Mucosa of descending colon (tissue), 3 donors: ENCODE data around the gene TPST1. TPM values are rescaled to one million over a fixed set of nuclear protein-coding genes. Genes with fewer than 3 reads are reported as not detected.

ENCODE experiments used
- ATAC-seq: fragments of 200-7000 bp; cut with Tn5 transposase; one replicate; pipeline ENCODE4 v1.9.1; 2020; ENCODE audit warnings: mild to moderate bottlenecking, moderate library complexity
- DNase-seq, 3 donors: peaks; one replicate each; pipeline ENCODE4 v3.0.0-alpha.2; 2020
- H3K36me3 ChIP-seq: fragments of 200-600 bp; one replicate; pipeline ENCODE4 v1.8.0; 2021; ENCODE audit warnings: low read depth, mild to moderate bottlenecking
- H3K4me1 ChIP-seq: fragments of 200-600 bp; one replicate; pipeline ENCODE4 v1.8.0; 2021; ENCODE audit warnings: low read depth, mild to moderate bottlenecking
- H3K4me3 ChIP-seq: fragments of 200-600 bp; one replicate; pipeline ENCODE4 v1.8.0; 2021; ENCODE audit warnings: mild to moderate bottlenecking
- H3K9me3 ChIP-seq: fragments of 200-600 bp; one replicate; pipeline ENCODE4 v1.8.0; 2021; ENCODE audit warnings: mild to moderate bottlenecking
- intact Hi-C, 2 donors: fragments of 100-400 bp; cut with DNase I in 1 of 2; cut with micrococcal nuclease in 1 of 2; formaldehyde crosslinking; loops; one replicate each; pipeline versions ENCODE4 v1.11.0 to v1.11.1; 2022; cut with DNase I, micrococcal nuclease
- total RNA-seq, 3 donors: library from RNA; stranded (reverse); fragmentation: NEBNext Ultra II Directional in 2 of 3; extraction: Animal tissue kit (Norgen Biotek cat#: 25700) in 2 of 3; gene quantifications; one replicate each; pipeline versions ENCODE4 v1.2.1 to v1.2.4, GENCODE V29; 2021 to 2023
- TF ChIP-seq, protein P1 (sequence below): fragments of 200-600 bp; IDR thresholded peaks from one replicate; pipeline ENCODE4 v1.8.0; 2022; ENCODE audit warnings: antibody characterized with exemption, mild to moderate bottlenecking
- donor health status: DM: no; HTN: no; CAD: no; lungs with moderate emphysema.
- donor health status: DM: no; HTN: no; CAD: no.
- donor health status: DM: no; HTN: yes; CAD: no.

The TPST1 gene
- total RNA-seq, 3 donors from 2014 or later, result 3.5 to 15.0 (median 8.5) TPM

DNA sequence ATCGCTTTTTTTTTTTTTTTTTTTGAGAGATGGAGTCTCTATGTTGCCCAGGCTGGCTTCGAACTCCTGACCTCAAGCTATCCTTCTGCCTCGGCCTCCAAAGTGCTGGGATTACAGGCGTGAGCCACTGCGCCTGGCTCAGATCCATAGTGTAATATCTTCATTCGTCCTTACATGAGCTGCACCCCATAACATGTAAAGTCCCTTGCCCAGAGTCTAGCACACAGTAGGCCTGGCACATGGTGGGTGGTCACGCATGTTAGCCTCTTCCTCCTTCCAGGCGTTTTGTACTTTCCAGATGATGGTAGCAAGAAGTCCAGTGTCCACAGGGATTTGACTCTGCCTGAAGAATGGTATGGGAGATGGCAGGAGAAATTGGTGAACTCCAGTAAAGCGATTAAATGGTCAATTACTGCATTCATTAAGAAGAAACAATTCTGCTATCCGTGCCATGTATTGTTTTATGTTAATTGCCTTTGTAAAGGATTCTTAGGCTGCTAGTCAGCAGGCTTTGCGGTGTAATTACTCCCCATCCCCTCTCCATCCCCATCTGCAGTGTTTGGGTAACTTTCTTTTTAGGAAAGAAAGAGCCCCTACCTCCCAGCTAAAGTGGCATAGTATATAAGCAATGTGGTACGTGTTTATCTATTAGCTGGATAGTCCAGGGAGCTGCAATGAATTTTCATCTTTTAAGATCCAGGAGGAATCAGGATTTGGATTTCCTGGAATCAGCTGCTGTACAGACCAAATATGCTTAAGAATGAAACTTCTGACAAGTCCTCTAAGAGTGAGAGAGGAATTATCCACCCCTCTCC, 1.2 kb downstream of the TPST1 start:
- DNase-seq (no peak), ATAC-seq (no peak)
- peaks cover 4% of the 10 kb centered on the region for H3K4me1 ChIP-seq
- TF ChIP-seq, protein P1, sequence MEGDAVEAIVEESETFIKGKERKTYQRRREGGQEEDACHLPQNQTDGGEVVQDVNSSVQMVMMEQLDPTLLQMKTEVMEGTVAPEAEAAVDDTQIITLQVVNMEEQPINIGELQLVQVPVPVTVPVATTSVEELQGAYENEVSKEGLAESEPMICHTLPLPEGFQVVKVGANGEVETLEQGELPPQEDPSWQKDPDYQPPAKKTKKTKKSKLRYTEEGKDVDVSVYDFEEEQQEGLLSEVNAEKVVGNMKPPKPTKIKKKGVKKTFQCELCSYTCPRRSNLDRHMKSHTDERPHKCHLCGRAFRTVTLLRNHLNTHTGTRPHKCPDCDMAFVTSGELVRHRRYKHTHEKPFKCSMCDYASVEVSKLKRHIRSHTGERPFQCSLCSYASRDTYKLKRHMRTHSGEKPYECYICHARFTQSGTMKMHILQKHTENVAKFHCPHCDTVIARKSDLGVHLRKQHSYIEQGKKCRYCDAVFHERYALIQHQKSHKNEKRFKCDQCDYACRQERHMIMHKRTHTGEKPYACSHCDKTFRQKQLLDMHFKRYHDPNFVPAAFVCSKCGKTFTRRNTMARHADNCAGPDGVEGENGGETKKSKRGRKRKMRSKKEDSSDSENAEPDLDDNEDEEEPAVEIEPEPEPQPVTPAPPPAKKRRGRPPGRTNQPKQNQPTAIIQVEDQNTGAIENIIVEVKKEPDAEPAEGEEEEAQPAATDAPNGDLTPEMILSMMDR, result no peak
- H3K36me3 ChIP-seq, result no peaks in the 10 kb centered on the region
- H3K4me3 ChIP-seq, result peak overlapping the region; percentile 70
- intact Hi-C loops, result no loop called here
- no peaks in the 10 kb centered on the region for H3K9me3 ChIP-seq

DNA sequence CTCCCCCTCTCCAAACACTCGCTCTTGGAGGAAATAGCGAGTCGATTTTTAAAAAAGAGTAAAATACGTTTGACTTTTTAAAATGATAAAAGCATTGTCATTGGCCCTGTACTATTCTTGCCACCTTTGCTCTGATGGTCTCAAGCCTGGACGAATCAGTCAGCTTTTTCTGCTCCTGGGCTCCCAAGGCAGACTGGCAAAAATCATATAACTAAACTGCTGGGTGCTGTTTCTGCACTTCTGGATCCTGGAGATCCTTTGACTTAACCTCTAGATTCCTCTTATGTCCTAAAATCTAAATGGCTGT, 1.8 kb downstream of the TPST1 start:
- intact Hi-C loops, result no loop called here
- ATAC-seq (no peak), DNase-seq (no peak)
- TF ChIP-seq, protein P1, result no peak
- Histone ChIP-seq H3K4me3 (no peak overlapping the region), H3K4me1 (peaks cover 6% of the 10 kb centered on the region), H3K36me3 (no peaks in the 10 kb centered on the region), H3K9me3 (no peaks in the 10 kb centered on the region)

DNA sequence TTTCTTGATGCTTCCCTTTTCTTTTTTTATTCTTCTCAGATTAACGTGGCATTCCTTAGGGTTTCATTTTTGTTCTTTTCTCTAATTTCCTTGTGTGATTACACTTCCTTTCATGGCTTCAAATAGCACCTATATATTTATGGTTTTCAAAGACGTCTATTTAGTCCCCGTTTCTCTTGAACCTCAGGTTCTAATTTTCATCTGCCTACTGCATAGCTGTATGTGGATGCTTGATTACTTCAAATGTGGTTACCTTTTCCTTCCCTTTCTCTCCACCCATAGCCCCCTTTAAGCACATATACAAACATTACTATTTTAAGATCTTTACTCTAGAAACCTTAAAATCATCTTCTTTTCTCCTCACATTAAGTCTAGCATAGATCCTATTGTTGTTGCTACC, 2.4 kb downstream of the TPST1 start:
- Histone ChIP-seq H3K36me3 (no peaks in the 10 kb centered on the region), H3K4me1 (peaks cover 6% of the 10 kb centered on the region), H3K4me3 (no peak overlapping the region), H3K9me3 (no peaks in the 10 kb centered on the region)
- intact Hi-C loops, result no loop called here
- DNase-seq (no peak), ATAC-seq (no peak)
- TF ChIP-seq, protein P1, result no peak

DNA sequence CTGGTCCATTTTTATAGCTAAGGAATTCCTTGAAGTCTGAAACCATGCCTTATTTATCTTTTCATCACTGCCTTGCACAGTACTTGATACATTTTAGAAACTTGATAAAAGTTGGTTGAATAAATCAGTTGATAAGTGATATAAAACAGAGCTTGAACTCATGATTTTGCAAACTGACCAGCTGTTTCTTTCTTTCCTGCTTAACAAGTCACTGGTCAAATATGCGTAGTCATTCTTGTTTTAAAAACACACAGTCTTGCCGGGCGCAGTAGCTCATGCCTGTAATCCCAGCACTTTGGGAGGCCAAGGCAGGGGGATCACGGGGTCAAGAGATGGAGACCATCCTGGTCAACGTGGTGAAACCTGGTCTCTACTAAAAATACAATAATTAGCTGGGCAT, 6.3 kb downstream of the TPST1 start:
- Histone ChIP-seq H3K9me3 (no peaks in the 10 kb centered on the region), H3K36me3 (no peaks in the 10 kb centered on the region), H3K4me3 (no peak overlapping the region), H3K4me1 (peaks cover 5% of the 10 kb centered on the region)
- TF ChIP-seq, protein P1, result no peak
- DNase-seq (no peak), ATAC-seq (no peak)
- intact Hi-C loops, result no loop called here

DNA sequence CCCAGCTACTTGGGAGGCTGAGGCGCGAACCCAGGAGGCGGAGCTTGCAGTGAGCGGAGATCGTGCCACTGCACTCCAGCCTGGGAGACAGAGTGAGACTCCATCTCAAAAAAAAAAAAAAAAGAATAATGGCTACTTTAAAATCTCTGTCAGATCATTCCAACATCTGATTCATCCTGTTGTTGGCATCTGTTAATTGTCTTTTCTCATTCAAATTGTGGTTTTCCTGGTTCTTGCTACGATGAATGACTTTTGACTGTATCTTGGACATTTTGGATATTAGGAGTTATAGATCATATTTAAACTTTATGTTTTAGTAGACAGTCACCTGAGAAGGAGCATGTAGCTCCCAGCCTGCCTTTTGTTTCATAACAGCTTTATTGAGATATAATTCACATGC, 8.5 kb downstream of the TPST1 start:
- no peaks in the 10 kb centered on the region for H3K36me3 ChIP-seq
- H3K9me3 ChIP-seq, result no peaks in the 10 kb centered on the region
- H3K4me1 ChIP-seq, result peaks cover 2% of the 10 kb centered on the region
- no peak overlapping the region for H3K4me3 ChIP-seq
- intact Hi-C loops, result no loop called here
- DNase-seq (no peak), ATAC-seq (no peak)
- TF ChIP-seq, protein P1, result no peak
